GM23338 (cell line): ENCODE results near the gene LRRIQ4. TPM values are rescaled to one million over a fixed set of nuclear protein-coding genes. Genes with fewer than 3 reads are reported as not detected.

Experiments used
- ATAC-seq: fragments of 200-7000 bp; cut with Tn5 transposase; 3 replicates; pipeline ENCODE4 v1.9.1; 2020
- DNase-seq: peaks from one replicate; pipeline ENCODE4 v3.0.0-alpha.2; 2015; ENCODE audit warnings: low spot score
- H2AFZ ChIP-seq: fragments of 200-600 bp; sonication (generic); 2 replicates; pipeline ENCODE4 v1.8.0; 2016; ENCODE audit warnings: antibody characterized with exemption, mild to moderate bottlenecking, moderate library complexity
- H3F3A ChIP-seq: fragments of 200-600 bp; sonication (generic); replicated peaks from 2 replicates; pipeline ENCODE4 v1.8.0; 2017; ENCODE audit warnings: antibody characterized with exemption, mixed run types, low read depth
- H3K27ac ChIP-seq: fragments of 200-600 bp; sonication (generic); 2 replicates; pipeline ENCODE4 v1.6.1; 2016; ENCODE audit warnings: low read depth
- H3K27me3 ChIP-seq: fragments of 200-600 bp; sonication (generic); 2 replicates; pipeline ENCODE4 v1.8.0; 2016; ENCODE audit warnings: mild to moderate bottlenecking, mixed run types, moderate library complexity; ENCODE audit not compliant: insufficient read depth
- H3K36me3 ChIP-seq: fragments of 200-600 bp; sonication (generic); 2 replicates; pipeline ENCODE4 v1.8.0; 2016; ENCODE audit warnings: mild to moderate bottlenecking; ENCODE audit not compliant: insufficient read depth
- H3K4me1 ChIP-seq: fragments of 200-600 bp; sonication (generic); 2 replicates; pipeline ENCODE4 v1.8.0; 2016; ENCODE audit warnings: mild to moderate bottlenecking, moderate library complexity; ENCODE audit not compliant: insufficient read depth
- H3K4me2 ChIP-seq: fragments of 200-600 bp; sonication (generic); 2 replicates; pipeline ENCODE4 v1.7.1; 2017; ENCODE audit warnings: mixed run types
- H3K4me3 ChIP-seq: fragments of 200-600 bp; sonication (generic); 2 replicates; pipeline ENCODE4 v1.6.1; 2016; ENCODE audit warnings: mixed run types
- H3K79me2 ChIP-seq: fragments of 200-600 bp; sonication (generic); replicated peaks from 2 replicates; pipeline ENCODE4 v1.8.0; 2017; ENCODE audit warnings: mild to moderate bottlenecking; ENCODE audit not compliant: insufficient read depth
- H3K9me2 ChIP-seq: fragments of 200-600 bp; sonication (generic); 2 replicates; pipeline ENCODE4 v1.8.0; 2017; ENCODE audit not compliant: insufficient read depth
- H4K20me1 ChIP-seq: fragments of 200-600 bp; sonication (generic); replicated peaks from 2 replicates; pipeline ENCODE4 v1.8.0; 2017; ENCODE audit warnings: mild to moderate bottlenecking; ENCODE audit not compliant: insufficient read depth
- H3K27ac Mint-ChIP-seq: 2 replicates; pipeline ENCODE4 v1.8.0; 2020; ENCODE audit warnings: inconsistent platforms, mild to moderate bottlenecking, moderate library complexity, mixed read lengths
- H3K27me3 Mint-ChIP-seq: 3 replicates; pipeline ENCODE4 v1.8.0; 2022; ENCODE audit warnings: low read depth, mild to moderate bottlenecking, moderate library complexity, mixed read lengths, inconsistent platforms; ENCODE audit not compliant: insufficient read depth, poor library complexity
- H3K36me3 Mint-ChIP-seq: 3 replicates; pipeline ENCODE4 v1.8.0; 2021; ENCODE audit warnings: low read depth, mild to moderate bottlenecking, inconsistent platforms, moderate library complexity, mixed read lengths
- H3K4me1 Mint-ChIP-seq: 3 replicates; pipeline ENCODE4 v1.8.0; 2020; ENCODE audit warnings: mild to moderate bottlenecking, inconsistent platforms, mixed read lengths
- H3K4me3 Mint-ChIP-seq: 3 replicates; pipeline ENCODE4 v1.8.0; 2021; ENCODE audit warnings: moderate library complexity, mild to moderate bottlenecking, inconsistent platforms, mixed read lengths
- H3K9me3 Mint-ChIP-seq: 3 replicates; pipeline ENCODE4 v1.8.0; 2020; ENCODE audit warnings: moderate library complexity, mild to moderate bottlenecking, inconsistent platforms, mixed read lengths
- EZH2 ChIP-seq: fragments of 200-600 bp; sonication (generic); IDR thresholded peaks from one replicate; pipeline ENCODE4 v1.8.0; 2017; ENCODE audit warnings: antibody characterized with exemption, mild to moderate bottlenecking, low read depth; ENCODE audit not compliant: unreplicated experiment
- EZH2phosphoT487 ChIP-seq: fragments of 200-600 bp; sonication (generic); IDR thresholded peaks from one replicate; pipeline ENCODE4 v1.8.1; 2018; ENCODE audit warnings: antibody characterized with exemption; ENCODE audit not compliant: unreplicated experiment
- JUNB ChIP-seq: IDR thresholded peaks from one replicate; pipeline ENCODE4 v1.6.1; 2016; ENCODE audit warnings: antibody characterized with exemption; ENCODE audit not compliant: unreplicated experiment
- POLR2AphosphoS5 ChIP-seq: IDR thresholded peaks from 2 replicates; pipeline ENCODE4 v1.6.1; 2016; ENCODE audit warnings: antibody characterized with exemption, low read depth
- STAT1 ChIP-seq: IDR thresholded peaks from one replicate; pipeline ENCODE4 v1.6.1; 2016; ENCODE audit warnings: antibody characterized with exemption; ENCODE audit not compliant: unreplicated experiment
- ZNF114 ChIP-seq: fragments of 250-450 bp; sonication (Bioruptor Pico); IDR thresholded peaks from 2 replicates; pipeline ENCODE4 v1.5.0; 2020; ENCODE audit warnings: mild to moderate bottlenecking, moderate library complexity
- ZNF331 ChIP-seq: fragments of 250-450 bp; sonication (Bioruptor Pico); IDR thresholded peaks from 2 replicates; pipeline ENCODE4 v1.5.0; 2020; ENCODE audit warnings: low read depth, mild to moderate bottlenecking, moderate library complexity
- ZNF462 ChIP-seq: fragments of 250-450 bp; sonication (Bioruptor Pico); IDR thresholded peaks from 2 replicates; pipeline ENCODE4 v1.5.0; 2020; ENCODE audit warnings: mild to moderate bottlenecking, moderate library complexity
- polyA plus RNA-seq: library from polyadenylated mRNA; unstranded; fragments of >200 nt; fragmentation: Nextera tagmentation; extraction: Ambion mirVana; gene quantifications from 2 replicates; pipeline ENCODE4 v1.2.1, GENCODE V29; 2016
- total RNA-seq: library from RNA; depleted of rRNA; stranded (reverse); fragments of >200 nt; shearing (Covaris generic); gene quantifications from 2 replicates; pipeline ENCODE4 v1.2.3, GENCODE V29; 2014
- TF ChIP-seq, protein P1 (sequence below), 2 experiments: fragments of 200-600 bp in 1 of 2; sonication (generic) in 1 of 2; conservative IDR thresholded peaks; 2 replicates each; pipeline versions ENCODE4 v1.5.1 to v1.6.1; 2016 to 2017; ENCODE audit warnings: antibody characterized with exemption in 2 of 2, low read depth in 2 of 2, mild to moderate bottlenecking in 2 of 2, moderate library complexity in 1 of 2

Gene LRRIQ4
- total and polyA plus RNA-seq, 2 experiments from 2014 or later = 0.29 TPM; not detected in 1

- Histone ChIP-seq H3K27me3 (no peaks in the 10 kb centered on the region), H3K9me2 (no peaks in the 10 kb centered on the region), H2AFZ (no peak overlapping the region), H4K20me1 (no peaks in the 10 kb centered on the region), H3F3A (no peaks in the 10 kb centered on the region), H3K36me3 (no peaks in the 10 kb centered on the region), H3K4me3 (no peak overlapping the region), H3K4me1 (peaks cover 7% of the 10 kb centered on the region; the same call in 1 of the 2 replicates), H3K27ac (no peak overlapping the region), H3K4me2 (no peak overlapping the region), H3K79me2 (no peaks in the 10 kb centered on the region)
- H3K27ac Mint-ChIP-seq = no peak overlapping the region
- no peak for TF ChIP-seq ZNF331
- TF ChIP-seq EZH2phosphoT487 = no peak
- TF ChIP-seq ZNF462 = no peak
- TF ChIP-seq, protein P1, sequence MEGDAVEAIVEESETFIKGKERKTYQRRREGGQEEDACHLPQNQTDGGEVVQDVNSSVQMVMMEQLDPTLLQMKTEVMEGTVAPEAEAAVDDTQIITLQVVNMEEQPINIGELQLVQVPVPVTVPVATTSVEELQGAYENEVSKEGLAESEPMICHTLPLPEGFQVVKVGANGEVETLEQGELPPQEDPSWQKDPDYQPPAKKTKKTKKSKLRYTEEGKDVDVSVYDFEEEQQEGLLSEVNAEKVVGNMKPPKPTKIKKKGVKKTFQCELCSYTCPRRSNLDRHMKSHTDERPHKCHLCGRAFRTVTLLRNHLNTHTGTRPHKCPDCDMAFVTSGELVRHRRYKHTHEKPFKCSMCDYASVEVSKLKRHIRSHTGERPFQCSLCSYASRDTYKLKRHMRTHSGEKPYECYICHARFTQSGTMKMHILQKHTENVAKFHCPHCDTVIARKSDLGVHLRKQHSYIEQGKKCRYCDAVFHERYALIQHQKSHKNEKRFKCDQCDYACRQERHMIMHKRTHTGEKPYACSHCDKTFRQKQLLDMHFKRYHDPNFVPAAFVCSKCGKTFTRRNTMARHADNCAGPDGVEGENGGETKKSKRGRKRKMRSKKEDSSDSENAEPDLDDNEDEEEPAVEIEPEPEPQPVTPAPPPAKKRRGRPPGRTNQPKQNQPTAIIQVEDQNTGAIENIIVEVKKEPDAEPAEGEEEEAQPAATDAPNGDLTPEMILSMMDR (conservative IDR thresholded peaks at IDR 0.05; ENCODE audit: low read depth in 2 of 2) = no peak
- no peak for TF ChIP-seq ZNF114 (CRISPR knock-in tag)
- no peak for TF ChIP-seq STAT1
- no peak for TF ChIP-seq EZH2
- no peak for TF ChIP-seq POLR2AphosphoS5
- TF ChIP-seq JUNB = no peak
- H3K27me3 Mint-ChIP-seq = no peaks in the 10 kb centered on the region
- H3K36me3 Mint-ChIP-seq = no peaks in the 10 kb centered on the region
- no peak for ATAC-seq
- H3K4me3 Mint-ChIP-seq = no peak overlapping the region
- no peaks in the 10 kb centered on the region for H3K9me3 Mint-ChIP-seq
- H3K4me1 Mint-ChIP-seq = peaks cover 8% of the 10 kb centered on the region
- DNase-seq = no peak
Observed at GRCh38 chr3:169838511-169839030, 25.9 kb downstream of the LRRIQ4 start.
